Retina (tissue), 1 donor: ENCODE data around the gene CARD10.
"Not testable (repeated sequence)": the region's sequence is repeated elsewhere in the genome, so short reads cannot be mapped to it uniquely, and the experiment has no call there.

Experiments used
- DNase-seq: peaks from one replicate; pipeline ENCODE4 v3.0.0-alpha.2; 2016

Gene CARD10

DNA sequence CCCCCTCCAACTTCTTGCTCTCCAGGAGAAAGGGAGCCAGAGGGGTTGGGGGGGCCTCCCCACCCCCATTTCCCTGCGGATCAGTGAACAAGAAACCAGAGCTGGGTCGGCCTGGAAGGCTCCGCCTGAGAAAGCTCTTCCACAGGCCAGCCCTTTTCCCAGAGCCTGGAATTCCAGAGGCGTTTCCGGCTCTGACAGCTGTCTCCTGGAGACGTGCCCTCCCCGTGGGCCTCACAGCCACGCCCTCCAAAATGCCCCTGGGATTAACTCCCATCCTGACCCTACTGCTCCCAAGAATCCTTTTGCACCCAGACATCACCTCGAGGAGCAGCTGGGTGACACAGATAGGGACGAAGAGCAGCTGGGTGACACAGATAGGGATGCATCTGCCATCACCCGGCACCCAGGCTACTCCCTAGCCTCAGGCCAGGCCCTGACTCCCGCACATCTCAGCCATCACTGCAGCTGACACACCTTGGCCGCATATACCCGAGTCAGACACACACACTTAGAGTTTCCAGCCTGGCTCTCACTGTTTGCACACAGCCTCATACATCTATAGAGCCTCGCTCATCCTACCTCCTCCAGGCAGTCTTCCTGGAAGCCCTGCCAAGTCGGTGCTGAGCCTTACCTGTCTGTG lies 33.4 kb upstream of the CARD10 start:
- DNase-seq = peak; percentile 51

GRCh38 chr22:37551981-37552380 lies 32.8 kb upstream of the CARD10 start:
- DNase-seq = no peak

- DNase-seq = not testable (repeated sequence)
These were observed 31.7 kb upstream of the CARD10 start for GRCh38 chr22:37550921-37551320.

- DNase-seq = peak; percentile 38
These were observed 30.5 kb upstream of the CARD10 start for GRCh38 chr22:37549704-37550059.

GRCh38 chr22:37547251-37547741 lies 28.1 kb upstream of the CARD10 start:
- no peak for DNase-seq

GRCh38 chr22:37546437-37547250 lies 27.4 kb upstream of the CARD10 start:
- DNase-seq = peak; percentile 15

GRCh38 chr22:37545703-37546436 lies 26.7 kb upstream of the CARD10 start:
- peak; percentile 69 for DNase-seq

DNA sequence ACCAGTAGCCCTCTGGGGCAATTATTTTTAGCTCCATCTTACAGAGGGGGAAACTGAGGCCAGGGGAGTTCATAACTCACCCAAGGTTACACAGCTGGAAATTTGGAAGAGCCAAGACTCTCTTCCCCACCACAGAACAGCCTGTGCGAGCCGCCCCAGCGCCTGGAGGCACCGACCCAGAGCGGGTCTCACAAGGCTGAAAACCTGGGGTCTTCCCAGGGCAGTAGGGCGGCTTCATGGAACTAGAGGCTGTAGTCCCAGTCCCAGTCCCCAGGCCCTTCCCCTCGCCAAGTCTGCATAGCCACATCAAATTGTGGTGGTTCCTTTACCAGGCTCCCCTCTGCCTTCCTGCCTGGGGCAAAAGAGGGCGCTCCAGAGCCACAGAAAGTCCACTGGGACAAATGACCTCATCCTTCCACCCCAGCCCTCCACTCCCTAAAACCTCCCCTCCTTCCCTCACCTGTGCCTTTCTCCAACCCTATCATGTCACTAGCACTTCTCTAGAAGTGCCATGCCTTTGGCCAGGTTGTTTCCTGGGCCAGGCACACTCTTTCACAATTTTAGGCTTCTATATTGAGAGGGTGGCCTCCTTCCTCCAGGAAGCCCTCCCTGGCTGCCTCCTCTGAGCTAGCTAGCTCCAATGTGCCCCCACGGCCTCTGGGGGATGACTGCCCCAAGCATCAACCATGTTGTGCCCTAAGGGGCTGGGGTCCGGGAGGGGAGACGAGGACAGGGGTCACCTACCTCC lies 25.9 kb upstream of the CARD10 start:
- DNase-seq = no peak

- no peak for DNase-seq
These were observed 23.7 kb upstream of the CARD10 start for GRCh38 chr22:37542959-37543358.

DNA sequence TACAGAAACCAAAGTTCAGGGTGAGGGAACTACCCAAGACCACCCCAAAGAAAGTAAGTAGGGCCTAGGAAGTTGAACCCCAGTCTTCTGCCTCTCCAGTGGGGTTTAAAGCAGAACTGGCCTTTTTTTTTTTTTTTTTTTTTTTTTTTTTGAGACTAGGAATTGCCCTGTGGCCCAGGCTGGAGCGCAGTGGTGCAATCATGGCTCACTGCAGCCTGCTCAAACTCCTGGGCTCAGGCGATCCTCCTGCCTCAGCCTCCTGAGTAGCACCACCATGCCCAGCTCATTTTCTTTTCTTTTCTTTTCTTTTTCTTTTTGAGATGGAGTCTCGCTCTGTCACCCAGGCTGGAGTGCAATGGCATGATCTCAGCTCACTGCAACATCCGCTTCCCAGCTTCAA lies 23.2 kb upstream of the CARD10 start:
- not testable (repeated sequence) for DNase-seq

- not testable (repeated sequence) for DNase-seq
These were observed 20.6 kb upstream of the CARD10 start for GRCh38 chr22:37539790-37540189.

DNA sequence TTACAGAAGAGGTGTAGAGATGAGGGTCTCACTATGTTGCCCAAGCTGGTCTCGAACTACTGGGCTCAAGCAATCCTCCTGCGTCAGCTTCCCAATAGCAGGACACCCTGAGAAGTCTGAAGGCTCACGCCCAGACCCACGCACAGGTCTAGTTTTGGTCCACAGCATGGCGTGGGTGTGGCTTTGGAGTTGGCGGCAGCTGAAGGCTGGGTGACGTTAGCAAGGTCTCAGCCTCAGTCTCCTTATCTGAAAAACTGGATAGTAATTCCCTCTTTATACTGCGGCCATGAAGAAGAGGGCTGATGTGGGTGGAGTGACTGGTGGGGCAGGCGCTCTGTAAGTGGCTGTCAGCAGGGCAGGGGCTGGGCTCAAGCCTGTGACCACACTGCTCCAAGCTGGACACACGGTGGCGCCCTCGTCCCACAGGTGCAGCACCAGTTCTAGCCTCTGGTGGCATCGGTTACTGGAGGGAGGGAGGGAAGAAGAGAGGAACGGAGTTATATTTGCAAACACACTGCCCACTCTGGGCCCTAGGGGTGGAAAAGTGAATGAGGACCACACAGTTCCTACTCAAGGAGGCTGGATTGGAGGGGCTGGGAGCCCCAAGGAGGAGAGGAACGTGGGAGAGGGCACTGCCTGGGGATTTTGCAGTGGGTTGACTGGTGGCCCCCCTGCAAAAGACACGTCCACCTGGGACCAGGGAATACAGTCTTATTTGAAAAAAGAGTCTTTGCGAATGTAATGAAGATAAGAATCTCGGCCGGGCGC lies 19.6 kb upstream of the CARD10 start:
- peak; percentile 86 for DNase-seq

GRCh38 chr22:37535159-37535558 lies 15.9 kb upstream of the CARD10 start:
- no peak for DNase-seq

GRCh38 chr22:37534445-37534844 lies 15.2 kb upstream of the CARD10 start:
- no peak for DNase-seq

DNA sequence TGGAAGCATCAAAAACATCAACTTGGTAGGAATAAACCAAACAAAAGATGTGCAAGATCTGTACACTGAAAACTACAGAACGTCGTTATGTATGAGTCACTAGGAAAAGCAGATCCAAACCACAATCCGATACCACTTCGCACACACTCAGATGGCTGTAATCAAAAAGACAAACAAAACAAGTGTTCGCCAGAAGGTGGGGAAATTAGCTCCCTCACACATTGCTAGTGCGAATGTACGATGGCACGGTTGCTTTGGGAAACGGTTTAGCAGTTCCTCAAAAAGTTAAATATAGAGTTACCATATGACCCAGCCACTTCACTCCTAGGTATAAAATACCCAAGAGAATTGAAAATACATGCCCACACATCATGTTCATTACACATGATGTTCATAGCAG lies 14.8 kb upstream of the CARD10 start:
- no peak for DNase-seq

DNA sequence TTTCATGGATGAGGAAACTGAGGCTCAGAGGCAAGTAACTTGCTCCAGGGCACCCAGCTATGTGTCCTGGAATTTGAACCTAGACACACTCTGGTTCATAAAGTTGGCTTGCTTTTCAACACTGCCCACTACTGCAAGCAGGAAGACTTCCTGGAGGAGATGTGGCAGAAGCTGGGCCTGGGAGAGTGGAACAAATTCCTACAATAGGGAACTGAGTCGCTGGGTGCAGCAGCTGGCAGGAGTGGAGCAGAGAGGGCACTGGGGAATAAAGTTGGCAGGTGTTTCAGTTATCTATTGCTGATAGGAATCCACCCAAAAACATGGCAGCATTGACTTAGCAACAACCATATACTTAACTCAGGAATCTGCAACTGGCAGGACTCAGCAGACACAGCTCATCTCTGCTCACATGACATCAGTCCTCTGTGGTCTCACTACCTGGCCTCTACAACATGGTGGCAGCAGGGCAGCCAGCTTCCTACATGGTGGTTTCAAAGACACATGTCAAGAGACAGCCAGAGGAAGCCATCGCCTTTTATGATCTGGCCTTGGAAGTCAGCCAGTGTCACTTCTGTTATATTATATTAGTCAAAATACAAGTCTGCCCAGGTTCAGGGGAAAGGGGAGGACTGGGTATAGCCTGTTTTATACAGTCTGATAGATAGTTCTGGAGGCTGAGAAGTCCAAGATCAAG lies 10.6 kb upstream of the CARD10 start:
- no peak for DNase-seq

DNA sequence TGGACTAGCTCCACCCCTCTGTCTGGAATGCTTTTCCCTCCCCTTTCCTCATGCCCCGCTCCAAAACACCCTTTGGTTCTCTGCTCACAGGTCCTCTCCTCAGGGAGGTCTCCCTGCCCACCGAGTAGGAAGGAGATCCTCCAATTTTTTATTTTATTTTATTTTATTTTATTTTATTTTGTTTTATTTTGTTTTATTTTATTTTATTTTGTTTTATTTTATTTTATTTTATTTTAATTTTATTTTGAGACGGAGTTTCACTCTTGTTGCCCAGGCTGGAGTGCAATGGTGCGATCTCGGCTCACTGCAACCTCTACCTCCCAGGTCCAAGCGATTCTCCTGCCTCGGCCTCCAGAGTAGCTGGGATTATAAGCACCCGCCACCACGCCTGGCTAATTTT lies 8.7 kb upstream of the CARD10 start:
- DNase-seq = not testable (repeated sequence)

DNA sequence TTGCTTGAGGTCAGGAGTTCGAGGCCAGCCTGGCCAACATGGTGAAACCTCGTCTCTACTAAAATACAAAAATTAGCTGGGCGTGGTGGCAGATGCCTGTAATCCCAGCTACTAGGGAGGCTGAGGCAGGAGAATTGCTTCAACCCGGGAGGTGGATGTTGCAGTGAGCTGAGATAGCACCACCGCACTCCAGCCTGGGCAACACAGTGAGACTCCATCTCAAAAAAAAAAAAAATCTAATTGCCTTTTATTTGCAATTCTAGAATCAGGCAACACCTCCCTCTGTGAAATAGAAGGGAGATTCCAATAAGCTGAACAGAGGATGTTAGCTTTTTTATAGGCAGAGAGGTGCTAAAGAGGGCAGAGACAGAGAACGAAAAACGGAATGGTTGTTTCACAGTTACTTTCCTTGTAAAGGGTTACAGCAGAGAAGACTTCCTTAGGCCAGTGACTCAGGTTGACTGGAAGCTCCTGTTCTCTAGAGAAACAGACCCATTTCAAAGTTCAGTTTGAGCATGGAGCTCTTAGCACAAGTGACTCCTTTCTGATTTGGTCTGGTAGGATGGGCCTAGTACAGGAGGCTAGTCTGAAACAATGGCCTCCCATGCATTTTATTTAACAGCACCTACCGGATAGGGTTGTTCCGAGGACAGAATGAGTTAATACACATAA lies 8.0 kb upstream of the CARD10 start:
- DNase-seq = not testable (repeated sequence)

GRCh38 chr22:37526376-37526775 lies 7.2 kb upstream of the CARD10 start:
- no peak for DNase-seq

DNA sequence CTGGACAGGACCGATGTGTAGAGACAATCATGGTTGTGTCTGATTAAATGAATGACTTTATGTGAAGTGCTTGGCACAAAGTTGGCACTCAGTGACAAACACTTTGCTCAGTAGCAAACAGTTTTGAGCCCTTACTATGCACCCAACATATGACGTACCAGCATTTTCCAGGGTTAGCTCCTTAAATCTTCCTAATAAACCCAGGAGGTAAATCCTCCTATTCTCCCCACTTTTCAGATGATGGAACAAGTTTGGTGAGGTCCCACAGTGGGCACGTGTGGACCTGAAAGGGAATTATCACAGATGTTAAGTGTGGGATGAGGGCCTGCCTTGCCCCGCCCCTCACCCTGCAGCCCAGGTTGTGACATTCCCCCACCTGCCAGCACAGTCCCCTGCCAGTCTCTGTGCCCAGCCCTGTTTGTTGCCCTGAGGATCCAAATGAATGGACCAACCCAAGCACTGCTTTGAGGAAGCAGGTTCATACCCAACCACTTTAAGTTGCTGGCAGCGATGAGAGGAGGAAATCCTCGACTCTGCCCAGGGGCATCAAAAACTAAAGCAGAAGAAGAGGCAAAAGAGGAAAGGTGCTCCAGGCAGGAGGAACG lies 6.6 kb upstream of the CARD10 start:
- DNase-seq = no peak
